Activated T-helper 17 cell treated with anti-CD3 and anti-CD28 coated beads, Interleukin-2, amount 50 U/mL, for 72 hours (primary cell): ENCODE measurements around the gene COL4A1. TPM values are rescaled to one million over a fixed set of nuclear protein-coding genes. Genes with fewer than 3 reads are reported as not detected.
"Not testable (repeated sequence)": the region's sequence is repeated elsewhere in the genome, so short reads cannot be mapped to it uniquely, and the experiment has no call there.

ENCODE experiments used
- ATAC-seq: fragments of 150-1000 bp; cut with Tn5 transposase; replicated peaks from 2 replicates; pipeline ENCODE4 v1.10.0; 2021; ENCODE audit warnings: mild to moderate bottlenecking, moderate library complexity
- H3K27ac Mint-ChIP-seq: one replicate; pipeline ENCODE4 v1.8.0; 2022; ENCODE audit warnings: mixed read lengths
- H3K27me3 Mint-ChIP-seq: one replicate; pipeline ENCODE4 v1.8.0; 2022; ENCODE audit warnings: mixed read lengths
- H3K36me3 Mint-ChIP-seq: one replicate; pipeline ENCODE4 v1.8.0; 2022; ENCODE audit warnings: low read depth, mild to moderate bottlenecking, mixed read lengths
- H3K4me1 Mint-ChIP-seq: one replicate; pipeline ENCODE4 v1.8.0; 2022; ENCODE audit warnings: mixed read lengths
- H3K4me3 Mint-ChIP-seq: one replicate; pipeline ENCODE4 v1.8.0; 2022; ENCODE audit warnings: mild to moderate bottlenecking, mixed read lengths
- H3K9me3 Mint-ChIP-seq: one replicate; pipeline ENCODE4 v1.8.0; 2022; ENCODE audit warnings: mixed read lengths
- total RNA-seq, 2 donors: library from RNA; stranded (reverse); gene quantifications; one replicate each; pipeline ENCODE4 v1.2.3, GENCODE V29; 2022

COL4A1 gene
- total RNA-seq, 2 donors from 2014 or later: not detected

DNA sequence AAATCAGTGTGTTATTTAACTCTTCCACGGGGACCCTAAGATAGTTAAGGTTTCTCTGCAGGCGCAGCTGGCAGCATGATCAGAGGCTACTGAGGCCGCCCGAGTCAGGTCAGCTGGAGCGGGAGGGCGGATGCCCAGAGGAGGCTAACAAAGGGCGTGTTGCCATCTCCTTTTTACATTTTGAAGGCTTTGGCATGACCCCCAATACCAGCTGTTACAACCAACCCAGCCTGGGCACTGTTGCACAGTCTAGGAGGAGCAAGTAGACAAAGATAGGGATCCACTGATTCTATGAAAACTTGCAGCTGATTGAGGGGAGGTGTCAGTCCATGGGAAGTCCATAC is 15.8 kb upstream of the COL4A1 start:
- no peaks in the 10 kb centered on the region for H3K36me3 Mint-ChIP-seq
- no peaks in the 10 kb centered on the region for H3K9me3 Mint-ChIP-seq
- peaks cover 46% of the 10 kb centered on the region for H3K27me3 Mint-ChIP-seq
- H3K27ac Mint-ChIP-seq: no peak overlapping the region
- no peak overlapping the region for H3K4me3 Mint-ChIP-seq
- no peak for ATAC-seq
- H3K4me1 Mint-ChIP-seq: no peaks in the 10 kb centered on the region

GRCh38 chr13:110322126-110322827 is 15.3 kb upstream of the COL4A1 start:
- Mint-ChIP-seq H3K27me3 (peaks cover 45% of the 10 kb centered on the region), H3K36me3 (no peaks in the 10 kb centered on the region), H3K4me1 (no peaks in the 10 kb centered on the region), H3K27ac (no peak overlapping the region), H3K4me3 (no peak overlapping the region), H3K9me3 (no peaks in the 10 kb centered on the region)
- ATAC-seq: no peak

- peaks cover 41% of the 10 kb centered on the region for H3K27me3 Mint-ChIP-seq
- not testable (repeated sequence) for ATAC-seq, H3K27ac Mint-ChIP-seq, H3K9me3 Mint-ChIP-seq, H3K4me1 Mint-ChIP-seq, H3K4me3 Mint-ChIP-seq, H3K36me3 Mint-ChIP-seq
Observed at GRCh38 chr13:110321573-110321972, 14.6 kb upstream of the COL4A1 start.

DNA sequence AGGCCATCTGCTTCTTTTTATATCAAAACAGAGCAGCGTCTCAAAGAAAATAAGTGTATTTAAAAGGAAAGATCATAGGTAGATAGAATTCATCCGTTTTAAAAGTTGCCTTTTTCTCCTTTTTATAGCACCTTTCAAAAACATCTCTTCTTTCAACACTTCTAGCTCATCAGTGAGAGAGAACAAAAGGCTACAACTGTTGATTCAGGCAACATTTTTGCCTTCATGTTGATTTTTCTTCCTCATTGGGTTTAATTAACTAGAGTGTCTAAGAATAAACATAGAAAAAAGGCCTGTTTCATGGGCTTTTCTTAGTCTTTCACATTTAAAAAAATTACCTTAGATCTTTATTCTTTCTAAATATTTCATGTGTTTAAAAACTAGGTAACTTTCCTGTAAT is 13.7 kb upstream of the COL4A1 start:
- peaks cover 39% of the 10 kb centered on the region for H3K27me3 Mint-ChIP-seq
- H3K9me3 Mint-ChIP-seq: no peaks in the 10 kb centered on the region
- H3K4me1 Mint-ChIP-seq: no peaks in the 10 kb centered on the region
- no peak overlapping the region for H3K4me3 Mint-ChIP-seq
- no peak overlapping the region for H3K27ac Mint-ChIP-seq
- no peaks in the 10 kb centered on the region for H3K36me3 Mint-ChIP-seq
- no peak for ATAC-seq

GRCh38 chr13:110319774-110320509 is 13.0 kb upstream of the COL4A1 start:
- ATAC-seq: peak; percentile 34
- H3K4me1 Mint-ChIP-seq: no peaks in the 10 kb centered on the region
- no peaks in the 10 kb centered on the region for H3K36me3 Mint-ChIP-seq
- no peak overlapping the region for H3K27ac Mint-ChIP-seq
- no peak overlapping the region for H3K4me3 Mint-ChIP-seq
- H3K9me3 Mint-ChIP-seq: no peaks in the 10 kb centered on the region
- H3K27me3 Mint-ChIP-seq: peaks cover 38% of the 10 kb centered on the region

- no peak overlapping the region for H3K4me3 Mint-ChIP-seq
- H3K4me1 Mint-ChIP-seq: no peaks in the 10 kb centered on the region
- ATAC-seq: no peak
- peaks cover 33% of the 10 kb centered on the region for H3K27me3 Mint-ChIP-seq
- no peaks in the 10 kb centered on the region for H3K36me3 Mint-ChIP-seq
- no peaks in the 10 kb centered on the region for H3K9me3 Mint-ChIP-seq
- H3K27ac Mint-ChIP-seq: no peak overlapping the region
Observed at GRCh38 chr13:110319397-110319773, 12.4 kb upstream of the COL4A1 start.

DNA sequence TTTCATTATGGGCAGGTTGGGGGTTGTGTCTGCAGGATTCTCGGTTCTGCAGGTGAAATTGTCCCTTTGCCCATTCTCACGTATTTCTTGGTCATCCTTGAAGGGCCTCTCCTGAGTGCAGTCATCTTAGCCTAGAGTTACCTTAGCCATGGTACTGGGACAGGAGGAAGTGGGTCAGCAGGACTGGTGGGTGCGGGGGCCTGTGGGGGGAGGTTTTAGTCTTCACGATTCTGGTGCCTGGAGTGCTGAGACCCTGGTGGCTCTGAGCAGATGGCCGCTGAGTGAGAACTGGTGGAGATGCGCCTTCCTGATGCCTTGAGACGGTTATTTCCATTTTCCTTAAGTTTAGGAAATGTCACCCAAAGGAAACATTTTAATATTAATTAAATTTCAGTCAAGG is 12.0 kb upstream of the COL4A1 start:
- no peak overlapping the region for H3K4me3 Mint-ChIP-seq
- H3K27me3 Mint-ChIP-seq: peaks cover 34% of the 10 kb centered on the region
- no peak for ATAC-seq
- H3K4me1 Mint-ChIP-seq: no peaks in the 10 kb centered on the region
- H3K9me3 Mint-ChIP-seq: no peaks in the 10 kb centered on the region
- H3K27ac Mint-ChIP-seq: no peak overlapping the region
- H3K36me3 Mint-ChIP-seq: no peaks in the 10 kb centered on the region

DNA sequence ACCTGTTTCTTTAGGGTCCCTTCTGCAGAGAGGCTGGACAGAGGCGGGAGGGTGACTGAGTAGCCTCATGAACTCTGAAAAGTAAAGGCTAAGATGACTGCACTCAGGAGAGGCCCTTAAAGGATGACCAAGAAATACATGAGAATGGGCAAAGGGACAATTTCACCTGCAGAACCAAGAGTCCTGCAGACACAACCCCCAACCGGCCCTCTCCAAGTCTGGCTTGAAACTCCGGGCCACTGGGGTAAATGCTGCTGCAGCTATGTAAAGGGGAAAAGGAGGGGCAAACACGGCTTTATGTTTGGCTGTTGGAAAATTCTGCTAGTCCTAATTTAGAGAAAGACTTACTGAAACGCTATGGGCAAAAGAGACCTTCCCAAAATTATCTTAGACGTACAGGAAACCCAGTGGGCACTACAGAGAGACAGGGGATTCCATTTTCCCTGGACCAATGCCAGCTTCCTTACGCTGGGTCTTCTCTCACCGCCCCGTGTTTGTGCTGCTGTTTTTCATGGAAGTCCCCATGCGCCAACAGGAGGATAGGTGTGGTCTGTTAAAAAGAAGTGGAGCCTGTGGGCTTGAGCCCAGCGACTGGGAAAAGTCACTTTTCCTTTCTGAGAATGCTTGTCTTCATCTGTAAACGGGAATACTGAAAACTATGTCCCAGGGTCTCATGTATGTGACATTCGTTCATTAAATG is 10.7 kb upstream of the COL4A1 start:
- Mint-ChIP-seq H3K4me1 (no peaks in the 10 kb centered on the region), H3K36me3 (no peaks in the 10 kb centered on the region), H3K9me3 (no peaks in the 10 kb centered on the region), H3K27ac (no peak overlapping the region), H3K27me3 (peaks cover 35% of the 10 kb centered on the region), H3K4me3 (no peak overlapping the region)
- ATAC-seq: no peak

DNA sequence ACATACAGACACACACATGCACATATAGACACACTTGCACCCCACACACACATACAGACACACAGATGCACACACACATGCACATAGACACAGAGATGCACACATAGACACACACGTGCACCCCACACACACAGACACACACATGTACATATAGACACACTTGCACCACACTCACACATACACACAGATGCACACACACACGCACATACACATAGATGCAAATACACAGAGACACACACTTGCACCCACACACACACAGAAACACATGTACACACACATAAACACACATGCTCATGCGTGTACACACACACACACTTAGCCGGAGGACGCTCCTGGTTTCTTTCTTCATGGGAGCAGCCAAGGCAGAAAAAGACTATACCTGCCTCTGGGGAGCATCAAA is 10.1 kb upstream of the COL4A1 start:
- Mint-ChIP-seq H3K4me3 (no peak overlapping the region), H3K27ac (no peak overlapping the region), H3K36me3 (no peaks in the 10 kb centered on the region)

GRCh38 chr13:110316196-110316595 is 9.2 kb upstream of the COL4A1 start:
- no peaks in the 10 kb centered on the region for H3K9me3 Mint-ChIP-seq
- no peak overlapping the region for H3K27ac Mint-ChIP-seq
- H3K4me1 Mint-ChIP-seq: no peaks in the 10 kb centered on the region
- no peak for ATAC-seq
- no peak overlapping the region for H3K4me3 Mint-ChIP-seq
- H3K27me3 Mint-ChIP-seq: peaks cover 31% of the 10 kb centered on the region
- H3K36me3 Mint-ChIP-seq: no peaks in the 10 kb centered on the region

More for the DNA sequence above, 10.1 kb upstream of the COL4A1 start:
- Mint-ChIP-seq H3K9me3 (no peaks in the 10 kb centered on the region), H3K27me3 (peaks cover 35% of the 10 kb centered on the region), H3K4me1 (no peaks in the 10 kb centered on the region)
- no peak for ATAC-seq

DNA sequence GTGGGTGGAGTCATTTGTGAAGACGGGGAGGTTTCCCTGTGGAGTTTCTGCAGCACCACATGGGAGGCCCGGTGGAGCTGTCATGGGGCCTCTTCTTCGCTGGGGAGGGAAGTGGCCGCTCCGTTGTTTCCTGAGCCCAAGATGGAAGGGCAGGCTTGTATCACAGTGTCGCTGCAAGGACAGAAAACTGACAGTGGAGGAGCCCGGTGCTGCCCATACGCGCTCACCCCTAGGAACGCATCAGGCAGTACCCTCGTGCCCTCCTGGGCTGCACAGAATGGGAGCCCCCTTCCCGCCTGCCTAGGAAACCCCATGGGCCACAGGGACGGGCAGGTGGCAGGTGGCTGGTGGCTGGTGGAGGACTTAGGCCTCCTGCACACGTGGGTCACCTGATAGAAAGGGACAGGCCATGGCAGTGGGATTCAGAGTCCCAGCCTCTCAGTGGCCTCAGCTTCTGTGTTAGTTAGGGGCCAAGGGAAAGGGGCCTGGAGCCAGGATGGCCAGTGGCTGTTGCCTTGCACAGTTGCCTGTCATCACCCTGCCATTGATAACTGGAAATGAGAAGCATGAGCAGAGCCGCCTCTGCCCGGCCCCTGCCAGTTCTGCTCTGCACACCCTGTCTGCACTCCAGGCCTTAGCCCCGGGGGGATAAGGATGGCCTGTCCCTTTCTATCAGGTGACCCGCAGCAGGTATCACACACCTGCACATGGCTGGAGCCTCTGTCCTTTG is 7.7 kb upstream of the COL4A1 start:
- Mint-ChIP-seq H3K9me3 (no peaks in the 10 kb centered on the region), H3K27me3 (peaks cover 40% of the 10 kb centered on the region)

DNA sequence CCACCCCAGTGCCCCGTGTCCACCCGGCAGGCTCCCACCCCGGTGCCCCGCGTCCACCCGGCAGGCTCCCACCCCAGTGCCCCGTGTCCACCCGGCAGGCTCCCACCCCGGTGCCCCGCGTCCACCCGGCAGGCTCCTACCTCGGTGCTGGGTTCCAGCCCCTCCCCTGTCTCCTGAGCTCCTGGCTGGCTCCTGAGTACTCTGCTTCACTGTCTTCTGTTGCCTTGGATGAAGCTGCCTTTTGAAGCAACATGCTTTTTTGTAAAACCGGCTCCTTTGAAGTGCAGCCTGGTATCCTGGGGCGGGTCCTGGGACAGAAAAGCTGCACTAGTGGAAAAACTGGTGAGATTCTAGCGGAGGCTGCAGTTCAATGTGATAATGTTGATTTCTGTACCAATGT is 6.8 kb upstream of the COL4A1 start:
- ATAC-seq, H3K4me3 Mint-ChIP-seq, H3K9me3 Mint-ChIP-seq, H3K27ac Mint-ChIP-seq, H3K36me3 Mint-ChIP-seq, H3K4me1 Mint-ChIP-seq: not testable (repeated sequence)
- peaks cover 42% of the 10 kb centered on the region for H3K27me3 Mint-ChIP-seq

More for the DNA sequence above, 7.7 kb upstream of the COL4A1 start:
- no peaks in the 10 kb centered on the region for H3K36me3 Mint-ChIP-seq
- H3K4me1 Mint-ChIP-seq: no peaks in the 10 kb centered on the region
- no peak overlapping the region for H3K27ac Mint-ChIP-seq
- H3K4me3 Mint-ChIP-seq: no peak overlapping the region
- no peak for ATAC-seq

- H3K27ac Mint-ChIP-seq: not testable (repeated sequence)
Observed at GRCh38 chr13:110313261-110313660, 6.3 kb upstream of the COL4A1 start.

GRCh38 chr13:110312339-110313031 is 5.5 kb upstream of the COL4A1 start:
- Mint-ChIP-seq H3K9me3 (no peaks in the 10 kb centered on the region), H3K4me1 (peaks cover 4% of the 10 kb centered on the region), H3K36me3 (no peaks in the 10 kb centered on the region), H3K27me3 (peaks cover 50% of the 10 kb centered on the region), H3K27ac (no peak overlapping the region), H3K4me3 (no peak overlapping the region)
- no peak for ATAC-seq

More at GRCh38 chr13:110313261-110313660, 6.3 kb upstream of the COL4A1 start:
- not testable (repeated sequence) for H3K9me3 Mint-ChIP-seq, H3K36me3 Mint-ChIP-seq, ATAC-seq, H3K4me3 Mint-ChIP-seq, H3K4me1 Mint-ChIP-seq
- H3K27me3 Mint-ChIP-seq: peaks cover 46% of the 10 kb centered on the region
